GM13977 (cell line): ENCODE results near the gene LATS2.

ENCODE experiments used
- DNase-seq: peaks from one replicate; pipeline ENCODE4 v3.0.0; 2012; ENCODE audit warnings: low spot score
- CTCF ChIP-seq: IDR thresholded peaks from 2 replicates; pipeline ENCODE4 v1.5.1; 2012; ENCODE audit warnings: mild to moderate bottlenecking, control low read depth; ENCODE audit not compliant: insufficient read depth; ENCODE audit errors: extremely low read depth, missing control alignments
- in situ Hi-C: fragments of 300-500 bp; cut with MboI; formaldehyde crosslinking; loops from one replicate; pipeline ENCODE4 v1.12.0; 2022; ENCODE audit warnings: low sequenced_read_pairs, low pct_unique_long_range_greater_than_20kb, mixed read lengths, inconsistent platforms; ENCODE audit not compliant: unreplicated experiment

Gene LATS2

GRCh38 chr13:21005193-21005592 is 56.2 kb downstream of the LATS2 start:
- DNase-seq, result no peak
- TF ChIP-seq CTCF, result no peak
- in situ Hi-C loops, result no loop called here

GRCh38 chr13:21001471-21001870 is 59.9 kb downstream of the LATS2 start:
- in situ Hi-C loops, result no loop called here
- no peak for TF ChIP-seq CTCF
- no peak for DNase-seq

- DNase-seq, result no peak
- in situ Hi-C loops, result no loop called here
- TF ChIP-seq CTCF, result no peak
Measured at GRCh38 chr13:21000647-21001046, 60.7 kb downstream of the LATS2 start.

- no peak for DNase-seq
- TF ChIP-seq CTCF, result no peak
- in situ Hi-C loops, result no loop called here
Measured at GRCh38 chr13:20998649-20999415, 62.6 kb downstream of the LATS2 start.

GRCh38 chr13:20997301-20998161 is 63.9 kb downstream of the LATS2 start:
- in situ Hi-C loops, result no loop called here
- DNase-seq, result no peak
- no peak for TF ChIP-seq CTCF

- in situ Hi-C loops, result no loop called here
- no peak for DNase-seq
- no peak for TF ChIP-seq CTCF
Measured at GRCh38 chr13:20995245-20995838, 66.0 kb downstream of the LATS2 start.
